Upper lobe of right lung (tissue), 1 donor: Measurements from ENCODE around the gene ARHGAP21. TPM values are rescaled to one million over a fixed set of nuclear protein-coding genes. Genes with fewer than 3 reads are reported as not detected.

Experiments used
- ATAC-seq: fragments of 200-7000 bp; cut with Tn5 transposase; one replicate; pipeline ENCODE4 v1.9.1; 2020; ENCODE audit warnings: mild to moderate bottlenecking, moderate library complexity
- DNase-seq: peaks from one replicate; pipeline ENCODE4 v3.0.0-alpha.2; 2020
- H3K27ac ChIP-seq: fragments of 200-600 bp; one replicate; pipeline ENCODE4 v1.8.0; 2022
- H3K27me3 ChIP-seq: fragments of 200-600 bp; one replicate; pipeline ENCODE4 v1.8.0; 2022; ENCODE audit warnings: mild to moderate bottlenecking
- H3K36me3 ChIP-seq: fragments of 200-600 bp; one replicate; pipeline ENCODE4 v1.8.0; 2022
- H3K4me1 ChIP-seq: fragments of 200-600 bp; one replicate; pipeline ENCODE4 v1.8.0; 2022
- H3K4me3 ChIP-seq: fragments of 200-600 bp; one replicate; pipeline ENCODE4 v1.8.0; 2022; ENCODE audit warnings: mild to moderate bottlenecking
- H3K9me3 ChIP-seq: fragments of 200-600 bp; one replicate; pipeline ENCODE4 v1.8.0; 2022
- intact Hi-C: fragments of 100-400 bp; cut with DNase I; formaldehyde crosslinking; loops from one replicate; pipeline ENCODE4 v1.11.0; 2022
- total RNA-seq: library from RNA; stranded (reverse); fragmentation: NEBNext Ultra II Directional; extraction: Animal tissue kit (Norgen Biotek cat#: 25700); gene quantifications from one replicate; pipeline ENCODE4 v1.2.1, GENCODE V29; 2021
- TF ChIP-seq, protein P1 (sequence below): fragments of 200-600 bp; IDR thresholded peaks from one replicate; pipeline ENCODE4 v1.8.0; 2022; ENCODE audit warnings: antibody characterized with exemption
- donor health status: DM: no; HTN: yes; CAD: no; lungs with severe emphysema.

ARHGAP21 gene
- total RNA-seq, 1 donor from 2014 or later = 85.0 TPM

DNA sequence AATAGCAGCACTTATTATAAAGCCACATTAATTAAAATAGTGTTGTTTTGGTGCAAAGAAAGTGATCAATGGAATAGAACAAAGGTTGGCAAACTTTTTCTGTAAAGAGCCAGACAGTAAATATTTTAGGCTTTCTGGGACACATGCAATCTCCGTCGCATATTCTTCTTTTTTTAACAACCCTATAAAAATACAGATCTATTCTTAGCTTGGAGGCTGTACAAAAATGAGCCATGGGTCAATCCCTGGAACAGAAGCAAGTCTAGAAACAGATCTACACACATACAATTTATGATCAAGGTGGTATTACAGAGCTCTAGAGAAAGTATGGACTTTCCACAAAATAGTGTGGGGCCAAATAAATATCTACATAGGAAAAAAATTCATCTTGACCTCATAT is 71.8 kb downstream of the ARHGAP21 start:
- ATAC-seq (no peak), DNase-seq (no peak)
- intact Hi-C loops = no loop called here
- H3K27ac ChIP-seq = no peak overlapping the region
- H3K36me3 ChIP-seq = no peaks in the 10 kb centered on the region
- H3K4me3 ChIP-seq = no peak overlapping the region
- H3K27me3 ChIP-seq = no peaks in the 10 kb centered on the region
- no peaks in the 10 kb centered on the region for H3K9me3 ChIP-seq
- TF ChIP-seq, protein P1, sequence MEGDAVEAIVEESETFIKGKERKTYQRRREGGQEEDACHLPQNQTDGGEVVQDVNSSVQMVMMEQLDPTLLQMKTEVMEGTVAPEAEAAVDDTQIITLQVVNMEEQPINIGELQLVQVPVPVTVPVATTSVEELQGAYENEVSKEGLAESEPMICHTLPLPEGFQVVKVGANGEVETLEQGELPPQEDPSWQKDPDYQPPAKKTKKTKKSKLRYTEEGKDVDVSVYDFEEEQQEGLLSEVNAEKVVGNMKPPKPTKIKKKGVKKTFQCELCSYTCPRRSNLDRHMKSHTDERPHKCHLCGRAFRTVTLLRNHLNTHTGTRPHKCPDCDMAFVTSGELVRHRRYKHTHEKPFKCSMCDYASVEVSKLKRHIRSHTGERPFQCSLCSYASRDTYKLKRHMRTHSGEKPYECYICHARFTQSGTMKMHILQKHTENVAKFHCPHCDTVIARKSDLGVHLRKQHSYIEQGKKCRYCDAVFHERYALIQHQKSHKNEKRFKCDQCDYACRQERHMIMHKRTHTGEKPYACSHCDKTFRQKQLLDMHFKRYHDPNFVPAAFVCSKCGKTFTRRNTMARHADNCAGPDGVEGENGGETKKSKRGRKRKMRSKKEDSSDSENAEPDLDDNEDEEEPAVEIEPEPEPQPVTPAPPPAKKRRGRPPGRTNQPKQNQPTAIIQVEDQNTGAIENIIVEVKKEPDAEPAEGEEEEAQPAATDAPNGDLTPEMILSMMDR = no peak
- peaks cover 5% of the 10 kb centered on the region for H3K4me1 ChIP-seq

DNA sequence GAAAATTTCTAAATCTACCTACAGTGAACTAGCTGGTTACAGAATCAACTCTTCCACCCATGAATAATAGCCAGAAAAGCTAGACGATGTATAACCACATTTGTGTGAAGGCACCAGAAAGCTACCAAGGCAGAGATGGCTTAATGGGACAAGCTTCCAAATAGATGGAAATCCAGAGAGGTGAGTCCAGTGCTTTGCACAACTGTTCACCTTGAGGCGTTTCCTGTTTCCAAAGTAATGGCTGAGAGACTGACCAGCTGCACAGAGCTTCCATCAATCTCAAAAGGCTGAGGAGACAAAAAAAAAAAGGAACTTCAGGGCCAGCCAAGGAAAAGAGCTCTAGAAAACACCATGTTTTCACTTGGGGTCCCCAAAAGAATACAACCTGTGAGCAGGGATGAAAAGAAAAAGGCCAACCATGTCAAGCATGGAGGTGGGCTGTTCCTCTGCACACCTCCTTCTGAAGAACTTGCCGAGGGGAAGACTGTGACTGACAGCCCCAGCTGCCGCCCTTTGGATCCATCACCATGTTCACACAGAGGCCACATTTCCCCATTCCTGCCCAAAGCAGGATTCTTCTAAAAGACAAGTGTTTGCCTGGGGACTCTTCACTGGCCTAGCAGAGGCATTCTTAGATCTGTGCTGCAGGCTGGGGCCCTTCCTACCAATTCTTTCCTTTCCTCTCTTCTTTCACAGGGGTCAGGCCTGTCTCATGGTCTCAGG is 72.9 kb downstream of the ARHGAP21 start:
- Histone ChIP-seq H3K27ac (no peak overlapping the region), H3K9me3 (no peaks in the 10 kb centered on the region), H3K4me3 (no peak overlapping the region), H3K36me3 (no peaks in the 10 kb centered on the region), H3K4me1 (peaks cover 6% of the 10 kb centered on the region), H3K27me3 (no peaks in the 10 kb centered on the region)
- TF ChIP-seq, protein P1 = no peak
- DNase-seq (no peak), ATAC-seq (no peak)
- intact Hi-C loops = no loop called here

DNA sequence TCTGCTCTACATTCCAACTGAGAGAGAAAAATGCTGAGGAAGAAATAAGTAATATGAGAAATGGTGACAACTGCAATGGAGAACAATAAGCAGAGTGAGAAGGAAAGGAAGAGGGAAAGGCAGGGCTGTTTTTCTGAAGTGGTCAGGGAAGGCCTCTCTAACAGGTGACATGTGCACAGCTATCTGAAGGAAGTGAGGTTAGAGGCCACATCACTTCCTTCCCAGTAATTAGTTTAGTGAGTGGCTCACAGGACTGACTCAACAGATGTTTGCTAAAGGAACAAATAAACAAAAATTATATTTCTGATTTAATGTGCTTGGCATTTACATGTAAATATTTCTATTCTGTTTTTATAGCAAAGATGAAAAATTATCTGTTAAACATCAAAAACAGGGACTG is 77.9 kb downstream of the ARHGAP21 start:
- no peak for DNase-seq
- Histone ChIP-seq H3K4me3 (no peak overlapping the region), H3K9me3 (no peaks in the 10 kb centered on the region), H3K27ac (no peak overlapping the region), H3K36me3 (no peaks in the 10 kb centered on the region), H3K4me1 (peaks cover 16% of the 10 kb centered on the region), H3K27me3 (no peaks in the 10 kb centered on the region)
- ATAC-seq = peak; percentile 47
- TF ChIP-seq, protein P1 = no peak
- intact Hi-C loops = no loop called here

DNA sequence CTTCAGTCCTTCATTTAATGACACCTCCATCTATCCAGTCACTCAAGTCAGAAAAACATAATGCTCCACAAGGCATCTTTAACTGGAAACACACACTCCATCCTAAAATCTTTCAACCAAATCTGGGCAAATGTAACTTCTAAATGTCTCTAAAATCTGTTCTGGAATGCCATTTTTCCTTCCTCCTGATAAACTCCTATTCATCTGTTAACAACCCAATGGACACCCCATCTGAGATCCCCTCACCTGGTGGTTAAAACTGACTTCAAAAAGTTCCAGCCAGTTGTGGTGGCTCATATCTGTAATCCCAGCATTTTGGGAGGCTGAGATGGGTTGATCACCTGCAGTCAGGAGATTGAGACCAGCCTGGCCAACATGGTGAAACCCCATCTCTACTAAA is 78.7 kb downstream of the ARHGAP21 start:
- Histone ChIP-seq H3K36me3 (no peaks in the 10 kb centered on the region), H3K27ac (no peak overlapping the region), H3K4me3 (no peak overlapping the region), H3K9me3 (no peaks in the 10 kb centered on the region), H3K27me3 (no peaks in the 10 kb centered on the region), H3K4me1 (peaks cover 16% of the 10 kb centered on the region)
- no peak for ATAC-seq
- intact Hi-C loops = no loop called here
- TF ChIP-seq, protein P1 = no peak
- DNase-seq = no peak

DNA sequence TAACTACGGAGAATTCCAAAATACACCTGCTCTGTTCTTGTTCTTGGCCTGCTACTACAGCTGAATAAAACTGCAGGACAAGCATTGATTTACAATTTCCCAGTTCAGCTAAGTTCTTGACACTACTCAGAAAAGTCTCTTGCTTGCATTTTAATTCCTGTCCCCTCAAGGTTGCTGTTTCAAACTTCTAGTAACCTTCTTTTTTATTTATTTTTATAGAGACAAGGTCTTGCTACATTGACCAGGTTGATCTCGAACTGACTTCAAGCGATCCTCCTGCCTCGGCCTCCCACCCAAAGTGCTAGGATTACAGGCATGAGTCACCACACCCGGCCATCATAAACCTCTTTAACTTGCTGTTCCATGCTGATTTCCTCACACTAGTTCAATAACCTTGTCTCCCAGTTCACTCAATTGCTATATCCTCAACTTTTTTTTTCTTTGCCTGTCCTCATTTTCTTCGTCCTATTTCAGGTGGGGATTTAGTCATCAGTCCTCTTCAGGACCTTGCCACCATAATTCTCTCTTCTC is 79.9 kb downstream of the ARHGAP21 start:
- DNase-seq (no peak), ATAC-seq (no peak)
- H3K27me3 ChIP-seq = no peaks in the 10 kb centered on the region
- H3K36me3 ChIP-seq = no peaks in the 10 kb centered on the region
- peaks cover 16% of the 10 kb centered on the region for H3K4me1 ChIP-seq
- no peak overlapping the region for H3K27ac ChIP-seq
- H3K9me3 ChIP-seq = no peaks in the 10 kb centered on the region
- no peak overlapping the region for H3K4me3 ChIP-seq
- intact Hi-C loops = no loop called here
- TF ChIP-seq, protein P1 = no peak
